ENCODE data around the gene ZNF165. TPM values are rescaled to one million over a fixed set of nuclear protein-coding genes. Genes with fewer than 3 reads are reported as not detected.
A peak's percentile ranks its signal among the peaks of the same experiment; 100 is the strongest.

ZNF165 gene
- polyA plus RNA-seq, 1 experiment: 0.15 TPM

DNA sequence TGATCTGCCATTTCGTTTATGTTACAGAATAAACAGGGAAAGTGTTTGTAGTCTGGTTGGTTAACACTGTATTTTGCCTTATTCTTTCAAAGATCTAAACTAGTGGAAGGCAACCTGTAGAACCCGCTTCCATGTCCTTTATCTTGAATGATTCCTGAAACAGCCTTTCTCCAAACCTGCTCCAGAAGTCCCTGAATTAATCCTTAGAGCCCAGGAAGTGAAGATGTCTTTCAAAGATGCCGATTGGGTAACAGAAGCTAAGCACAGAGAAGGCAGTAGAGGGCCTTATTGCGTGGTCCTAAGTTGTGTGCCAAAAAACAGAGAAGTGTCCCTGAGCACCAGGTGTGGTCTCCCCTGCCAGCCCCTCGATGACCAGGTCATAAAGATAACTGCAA lies 24.9 kb downstream of the ZNF165 start:
- CTCF ChIA-PET: interaction anchor here (0.8 to 2.7 kb wide), 14 partner anchors 9 to 278 kb away, joined by 3 to 20 read pairs (median 6); partner anchors contain the start of genes ZKSCAN8 and ZNF165
- Histone ChIP-seq H3K9me3 (ENCODE audit: control insufficient read depth, insufficient read depth, low read length) (no peaks in the 10 kb centered on the region; the same call in 1 of the 2 replicates), H3K27ac (ENCODE audit: low read depth, low read length) (peak overlapping the region; percentile 31), H3K27me3 (ENCODE audit: control insufficient read depth, insufficient read depth, low read length) (no peaks in the 10 kb centered on the region), H3K4me3 (ENCODE audit: low read depth, low read length) (peak overlapping the region; percentile 78)
- DNase-seq (ENCODE audit: low read depth, low spot score): no peak
- TF ChIP-seq, protein P1, sequence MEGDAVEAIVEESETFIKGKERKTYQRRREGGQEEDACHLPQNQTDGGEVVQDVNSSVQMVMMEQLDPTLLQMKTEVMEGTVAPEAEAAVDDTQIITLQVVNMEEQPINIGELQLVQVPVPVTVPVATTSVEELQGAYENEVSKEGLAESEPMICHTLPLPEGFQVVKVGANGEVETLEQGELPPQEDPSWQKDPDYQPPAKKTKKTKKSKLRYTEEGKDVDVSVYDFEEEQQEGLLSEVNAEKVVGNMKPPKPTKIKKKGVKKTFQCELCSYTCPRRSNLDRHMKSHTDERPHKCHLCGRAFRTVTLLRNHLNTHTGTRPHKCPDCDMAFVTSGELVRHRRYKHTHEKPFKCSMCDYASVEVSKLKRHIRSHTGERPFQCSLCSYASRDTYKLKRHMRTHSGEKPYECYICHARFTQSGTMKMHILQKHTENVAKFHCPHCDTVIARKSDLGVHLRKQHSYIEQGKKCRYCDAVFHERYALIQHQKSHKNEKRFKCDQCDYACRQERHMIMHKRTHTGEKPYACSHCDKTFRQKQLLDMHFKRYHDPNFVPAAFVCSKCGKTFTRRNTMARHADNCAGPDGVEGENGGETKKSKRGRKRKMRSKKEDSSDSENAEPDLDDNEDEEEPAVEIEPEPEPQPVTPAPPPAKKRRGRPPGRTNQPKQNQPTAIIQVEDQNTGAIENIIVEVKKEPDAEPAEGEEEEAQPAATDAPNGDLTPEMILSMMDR (IDR thresholded peaks at IDR 0.05; ENCODE audit: low read depth, low read length): no peak
- POLR2A ChIA-PET: interaction anchor here (0.7 to 1.5 kb wide), 3 partner anchors 31 to 147 kb away, joined by 3 to 6 read pairs (median 5); partner anchors contain the start of genes ZKSCAN4 and ZKSCAN8

- H3K27me3 ChIP-seq (ENCODE audit: control insufficient read depth, insufficient read depth, low read length): no peaks in the 10 kb centered on the region
- POLR2A ChIA-PET: no interaction called here
- TF ChIP-seq, protein P1 (IDR thresholded peaks at IDR 0.05; ENCODE audit: low read depth, low read length): no peak
Observed at GRCh38 chr6:28107506-28107905, 27.1 kb downstream of the ZNF165 start.

DNA sequence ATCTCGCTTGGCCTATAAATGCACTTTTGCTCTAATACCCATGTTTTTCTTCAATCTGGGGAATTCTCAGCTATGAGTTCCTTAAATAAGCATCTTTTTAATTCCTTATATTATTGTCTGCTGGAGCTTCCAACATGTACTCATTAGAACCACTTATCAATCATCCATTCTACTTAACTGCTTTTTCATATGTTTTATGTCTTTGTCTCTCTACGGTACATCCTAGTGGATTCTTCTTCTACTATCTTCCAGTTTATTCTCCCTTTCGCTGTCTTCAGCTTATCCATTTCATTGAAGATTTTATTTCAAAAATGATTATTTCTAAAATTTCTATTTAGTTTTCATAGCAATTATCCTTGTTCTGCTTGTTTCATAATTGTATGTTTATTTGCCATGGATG lies 31.6 kb downstream of the ZNF165 start:
- Histone ChIP-seq H3K27me3 (ENCODE audit: control insufficient read depth, insufficient read depth, low read length) (no peaks in the 10 kb centered on the region), H3K4me3 (ENCODE audit: low read depth, low read length) (no peak overlapping the region), H3K9me3 (ENCODE audit: control insufficient read depth, insufficient read depth, low read length) (peaks cover 2% of the 10 kb centered on the region; the same call in 1 of the 2 replicates), H3K27ac (ENCODE audit: low read depth, low read length) (no peak overlapping the region)
- TF ChIP-seq, protein P1 (IDR thresholded peaks at IDR 0.05; ENCODE audit: low read depth, low read length): no peak
- CTCF ChIA-PET: no interaction called here
- POLR2A ChIA-PET: no interaction called here
- DNase-seq (ENCODE audit: low read depth, low spot score): no peak

More at GRCh38 chr6:28107506-28107905, 27.1 kb downstream of the ZNF165 start:
- CTCF ChIA-PET: no interaction called here
- H3K4me3 ChIP-seq (ENCODE audit: low read depth, low read length): no peak overlapping the region
- no peak for DNase-seq (ENCODE audit: low read depth, low spot score)
- H3K9me3 ChIP-seq (ENCODE audit: control insufficient read depth, insufficient read depth, low read length): no peaks in the 10 kb centered on the region; the same call in 1 of the 2 replicates
- no peak overlapping the region for H3K27ac ChIP-seq (ENCODE audit: low read depth, low read length)

- Histone ChIP-seq H3K27ac (ENCODE audit: low read depth, low read length) (no peak overlapping the region), H3K4me3 (ENCODE audit: low read depth, low read length) (no peak overlapping the region), H3K27me3 (ENCODE audit: control insufficient read depth, insufficient read depth, low read length) (no peaks in the 10 kb centered on the region), H3K9me3 (ENCODE audit: control insufficient read depth, insufficient read depth, low read length) (peaks cover 2% of the 10 kb centered on the region; the same call in 1 of the 2 replicates)
- ChIA-PET CTCF (interaction anchor here (1.9 kb wide), 1 partner anchor 11 kb away, joined by 7 read pairs; no protein-coding TSS in a partner anchor), POLR2A (no interaction called here)
- TF ChIP-seq, protein P1 (IDR thresholded peaks at IDR 0.05; ENCODE audit: low read depth, low read length): no peak
- DNase-seq (ENCODE audit: low read depth, low spot score): no peak
Observed at GRCh38 chr6:28115799-28116198, 35.4 kb downstream of the ZNF165 start.

DNA sequence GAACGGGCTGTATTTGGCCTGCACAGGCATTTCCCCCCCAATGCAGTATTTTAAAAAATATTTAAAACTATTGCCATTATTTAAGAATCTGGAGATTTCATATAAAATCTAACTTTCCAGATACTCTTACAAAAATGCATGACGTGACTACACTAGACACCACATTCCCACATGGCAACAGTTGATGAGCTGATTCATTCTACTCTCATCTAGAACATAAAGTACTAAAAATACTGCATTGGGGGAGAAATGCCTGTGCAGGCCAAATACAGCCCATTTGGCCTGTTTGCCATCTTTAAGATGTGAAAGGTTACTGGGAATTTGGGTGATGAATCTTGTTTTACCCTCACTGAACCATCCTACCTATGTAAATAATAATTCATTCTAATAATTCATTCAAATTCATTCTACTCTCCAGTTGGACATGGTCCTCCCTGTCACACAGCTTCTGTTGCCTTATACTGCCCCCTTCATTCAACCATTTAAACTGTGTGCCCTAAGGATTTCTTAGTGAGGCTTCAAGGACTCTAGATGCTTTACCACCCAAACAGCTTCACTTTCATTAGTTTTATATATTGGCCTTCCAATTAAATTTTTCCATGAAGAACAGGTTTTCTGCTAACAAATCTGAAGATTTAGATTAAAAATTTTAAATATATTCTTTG lies 37.1 kb downstream of the ZNF165 start:
- Histone ChIP-seq H3K9me3 (ENCODE audit: control insufficient read depth, insufficient read depth, low read length) (peaks cover 2% of the 10 kb centered on the region; the same call in 1 of the 2 replicates), H3K4me3 (ENCODE audit: low read depth, low read length) (no peak overlapping the region), H3K27ac (ENCODE audit: low read depth, low read length) (no peak overlapping the region), H3K27me3 (ENCODE audit: control insufficient read depth, insufficient read depth, low read length) (no peaks in the 10 kb centered on the region)
- DNase-seq (ENCODE audit: low read depth, low spot score): no peak
- POLR2A ChIA-PET: no interaction called here
- TF ChIP-seq, protein P1 (IDR thresholded peaks at IDR 0.05; ENCODE audit: low read depth, low read length): no peak
- CTCF ChIA-PET: interaction anchor here (1.0 kb wide), 1 partner anchor 899 kb away, joined by 3 read pairs; no protein-coding TSS in a partner anchor
